Measurements from ENCODE around the gene APBA2. TPM values are rescaled to one million over a fixed set of nuclear protein-coding genes. Genes with fewer than 3 reads are reported as not detected.
A peak's percentile ranks its signal among the peaks of the same experiment; 100 is the strongest.

Gene APBA2
- total RNA-seq, 1 donor from 2014 or later: 35.8 TPM

DNA sequence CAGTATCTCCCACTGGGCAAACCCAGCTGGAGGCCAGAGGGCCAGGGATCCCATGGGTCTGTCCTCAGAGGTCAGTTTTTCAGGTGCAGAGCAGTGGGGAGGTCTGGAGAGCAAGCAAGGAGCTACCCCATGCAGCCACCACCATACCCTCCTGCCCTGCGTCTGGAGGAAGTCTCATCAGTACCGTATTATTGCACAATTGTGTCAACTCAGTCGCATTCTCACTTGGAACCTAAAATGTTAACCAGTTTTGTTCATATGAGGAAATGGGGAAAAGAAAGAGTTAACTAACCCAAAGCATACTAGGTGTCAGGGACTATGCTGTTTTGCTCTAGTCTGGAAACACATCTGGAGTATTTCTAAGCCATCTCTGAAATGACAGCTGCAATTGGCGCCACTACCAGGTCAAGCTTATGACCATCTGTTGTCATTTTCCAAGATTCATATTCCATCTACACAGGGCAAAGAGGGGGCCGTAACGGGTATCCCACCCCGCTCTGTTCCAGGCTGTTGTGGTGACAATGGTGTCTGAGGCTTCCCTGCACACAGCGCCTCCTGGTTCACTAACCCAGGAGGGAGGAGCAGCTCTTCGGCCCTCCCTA is 16.9 kb upstream of the APBA2 start:
- Histone ChIP-seq H3K9me3 (ENCODE audit: low read depth) (no peaks in the 10 kb centered on the region), H3K79me2 (ENCODE audit: low read depth) (no peaks in the 10 kb centered on the region), H3K9ac (no peak overlapping the region), H3K4me1 (no peaks in the 10 kb centered on the region), H3K4me3 (no peak overlapping the region), H2AFZ (replicated peaks) (no peak overlapping the region), H3K36me3 (no peaks in the 10 kb centered on the region), H3K4me2 (no peak overlapping the region), H4K20me1 (ENCODE audit: low read depth) (no peaks in the 10 kb centered on the region), H3K27ac (no peak overlapping the region), H3F3A (ENCODE audit: low read depth) (no peaks in the 10 kb centered on the region), H3K27me3 (no peaks in the 10 kb centered on the region)
- H3K27ac Mint-ChIP-seq: no peak overlapping the region
- H3K9me3 Mint-ChIP-seq: peaks cover 16% of the 10 kb centered on the region
- H3K4me3 Mint-ChIP-seq: no peak overlapping the region
- no peak for DNase-seq (ENCODE audit: low spot score)
- H3K4me1 Mint-ChIP-seq: peaks cover 6% of the 10 kb centered on the region
- peaks cover 7% of the 10 kb centered on the region for H3K27me3 Mint-ChIP-seq (ENCODE audit: insufficient read depth, low read depth)
- TF ChIP-seq, protein P1, sequence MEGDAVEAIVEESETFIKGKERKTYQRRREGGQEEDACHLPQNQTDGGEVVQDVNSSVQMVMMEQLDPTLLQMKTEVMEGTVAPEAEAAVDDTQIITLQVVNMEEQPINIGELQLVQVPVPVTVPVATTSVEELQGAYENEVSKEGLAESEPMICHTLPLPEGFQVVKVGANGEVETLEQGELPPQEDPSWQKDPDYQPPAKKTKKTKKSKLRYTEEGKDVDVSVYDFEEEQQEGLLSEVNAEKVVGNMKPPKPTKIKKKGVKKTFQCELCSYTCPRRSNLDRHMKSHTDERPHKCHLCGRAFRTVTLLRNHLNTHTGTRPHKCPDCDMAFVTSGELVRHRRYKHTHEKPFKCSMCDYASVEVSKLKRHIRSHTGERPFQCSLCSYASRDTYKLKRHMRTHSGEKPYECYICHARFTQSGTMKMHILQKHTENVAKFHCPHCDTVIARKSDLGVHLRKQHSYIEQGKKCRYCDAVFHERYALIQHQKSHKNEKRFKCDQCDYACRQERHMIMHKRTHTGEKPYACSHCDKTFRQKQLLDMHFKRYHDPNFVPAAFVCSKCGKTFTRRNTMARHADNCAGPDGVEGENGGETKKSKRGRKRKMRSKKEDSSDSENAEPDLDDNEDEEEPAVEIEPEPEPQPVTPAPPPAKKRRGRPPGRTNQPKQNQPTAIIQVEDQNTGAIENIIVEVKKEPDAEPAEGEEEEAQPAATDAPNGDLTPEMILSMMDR (IDR thresholded peaks at IDR 0.05): no peak
- no peak for TF ChIP-seq EZH2 (IDR thresholded peaks at IDR 0.05)
- no peak for TF ChIP-seq EZH2phosphoT487 (IDR thresholded peaks at IDR 0.05)
- peaks cover 3% of the 10 kb centered on the region for H3K36me3 Mint-ChIP-seq

DNA sequence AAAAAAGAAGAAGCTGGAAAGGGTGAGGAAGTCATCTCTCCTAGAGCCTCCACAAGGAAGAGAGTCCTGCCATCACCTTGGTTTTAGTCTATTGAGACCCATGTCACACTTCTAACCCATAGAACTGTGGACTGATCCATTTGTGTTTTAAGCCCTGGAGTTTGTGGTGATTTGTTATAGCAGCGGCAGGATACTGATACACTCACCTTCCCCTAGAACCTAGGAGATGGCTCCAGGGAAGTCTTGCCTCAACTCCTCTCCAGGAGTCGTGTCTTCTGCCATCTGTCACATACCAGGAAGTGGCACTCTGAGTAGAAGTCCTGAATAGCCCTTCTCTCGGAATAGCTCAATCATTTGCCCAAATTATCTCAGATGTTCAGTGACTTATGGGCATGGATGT is 14.6 kb upstream of the APBA2 start:
- H3K27ac ChIP-seq: no peak overlapping the region
- peaks cover 23% of the 10 kb centered on the region for H3K4me1 Mint-ChIP-seq

DNA sequence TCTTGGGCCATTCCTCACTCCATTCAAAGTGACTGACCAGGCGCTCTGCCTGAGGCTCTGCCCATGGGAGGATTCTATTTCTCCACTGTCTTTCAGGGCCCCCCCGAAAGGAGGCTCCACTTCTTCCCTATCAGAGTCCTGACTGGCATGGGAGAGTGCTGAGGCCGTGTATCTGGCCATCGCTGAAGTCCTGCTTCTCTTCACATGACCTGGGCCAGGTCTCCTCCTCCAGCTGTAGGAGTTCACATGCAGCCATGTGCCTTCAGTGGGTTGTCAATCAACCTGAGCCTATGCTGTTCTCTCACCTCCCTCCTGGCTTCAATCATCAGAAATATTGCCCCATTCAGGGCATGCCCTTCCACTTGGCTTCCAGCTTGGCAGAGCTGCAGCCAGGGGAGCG is 12.8 kb upstream of the APBA2 start:
- TF ChIP-seq, protein P1 (IDR thresholded peaks at IDR 0.05): no peak
- Histone ChIP-seq H4K20me1 (ENCODE audit: low read depth) (peaks cover 5% of the 10 kb centered on the region), H3K9me3 (ENCODE audit: low read depth) (no peaks in the 10 kb centered on the region), H3K9ac (no peak overlapping the region), H2AFZ (replicated peaks) (no peak overlapping the region), H3K4me1 (peaks cover 15% of the 10 kb centered on the region), H3K36me3 (no peaks in the 10 kb centered on the region), H3K4me3 (no peak overlapping the region), H3K27me3 (no peaks in the 10 kb centered on the region), H3F3A (ENCODE audit: low read depth) (peaks cover 21% of the 10 kb centered on the region), H3K27ac (no peak overlapping the region), H3K4me2 (no peak overlapping the region), H3K79me2 (ENCODE audit: low read depth) (no peaks in the 10 kb centered on the region)
- Mint-ChIP-seq H3K9me3 (peaks cover 16% of the 10 kb centered on the region), H3K4me3 (no peak overlapping the region), H3K36me3 (peaks cover 3% of the 10 kb centered on the region), H3K27me3 (ENCODE audit: insufficient read depth, low read depth) (peaks cover 18% of the 10 kb centered on the region), H3K4me1 (peaks cover 37% of the 10 kb centered on the region), H3K27ac (peak overlapping the region; percentile 74)
- DNase-seq (ENCODE audit: low spot score): no peak

More for the DNA sequence above, 14.6 kb upstream of the APBA2 start:
- H3K36me3 Mint-ChIP-seq: peaks cover 3% of the 10 kb centered on the region
- H3K27ac Mint-ChIP-seq: no peak overlapping the region
- Histone ChIP-seq H3K79me2 (ENCODE audit: low read depth) (no peaks in the 10 kb centered on the region), H3K4me1 (peaks cover 11% of the 10 kb centered on the region), H2AFZ (replicated peaks) (no peak overlapping the region), H3K9me3 (ENCODE audit: low read depth) (no peaks in the 10 kb centered on the region), H3K27me3 (no peaks in the 10 kb centered on the region), H3F3A (ENCODE audit: low read depth) (peaks cover 16% of the 10 kb centered on the region), H3K4me3 (no peak overlapping the region), H3K9ac (no peak overlapping the region), H3K36me3 (no peaks in the 10 kb centered on the region), H4K20me1 (ENCODE audit: low read depth) (peaks cover 5% of the 10 kb centered on the region), H3K4me2 (no peak overlapping the region)
- peaks cover 14% of the 10 kb centered on the region for H3K27me3 Mint-ChIP-seq (ENCODE audit: insufficient read depth, low read depth)
- H3K9me3 Mint-ChIP-seq: peaks cover 16% of the 10 kb centered on the region
- TF ChIP-seq EZH2 (IDR thresholded peaks at IDR 0.05): no peak
- no peak for TF ChIP-seq EZH2phosphoT487 (IDR thresholded peaks at IDR 0.05)
- TF ChIP-seq, protein P1 (IDR thresholded peaks at IDR 0.05): no peak
- H3K4me3 Mint-ChIP-seq: no peak overlapping the region
- DNase-seq (ENCODE audit: low spot score): no peak
